NCI-H2196 (cell line): ENCODE results near the gene MYO5B.
"Not testable (repeated sequence)": the region's sequence is repeated elsewhere in the genome, so short reads cannot be mapped to it uniquely, and the experiment has no call there.

Experiments
- DNase-seq: peaks from one replicate; lab custom pipeline; 2025; ENCODE audit not compliant: unreplicated experiment; lab: John Stamatoyannopoulos, UW

The MYO5B gene

DNA sequence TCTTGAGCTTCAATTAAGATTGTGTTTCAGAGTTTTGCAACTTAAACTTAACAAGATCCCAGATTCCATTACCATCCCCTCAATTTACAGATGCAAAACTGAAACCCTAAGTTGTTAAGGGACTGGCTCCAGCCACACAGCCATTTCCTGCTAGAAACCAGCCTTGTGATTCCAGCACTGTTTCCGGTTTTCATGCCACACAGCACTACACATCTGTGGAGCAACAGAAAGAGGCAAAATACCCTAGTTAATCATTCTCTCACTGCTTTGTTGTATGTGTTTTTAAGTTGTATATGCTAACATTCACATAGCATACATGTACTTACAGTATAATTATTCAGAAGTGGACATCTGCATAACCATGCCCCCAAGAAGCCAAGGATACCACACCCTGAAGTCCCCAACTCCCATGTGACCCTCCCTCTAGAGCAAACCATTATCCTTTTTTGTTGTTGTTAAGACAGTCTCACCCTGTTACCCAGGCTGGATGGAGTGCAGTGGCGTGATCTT lies 87.4 kb downstream of the MYO5B start:
- DNase-seq: no peak

DNA sequence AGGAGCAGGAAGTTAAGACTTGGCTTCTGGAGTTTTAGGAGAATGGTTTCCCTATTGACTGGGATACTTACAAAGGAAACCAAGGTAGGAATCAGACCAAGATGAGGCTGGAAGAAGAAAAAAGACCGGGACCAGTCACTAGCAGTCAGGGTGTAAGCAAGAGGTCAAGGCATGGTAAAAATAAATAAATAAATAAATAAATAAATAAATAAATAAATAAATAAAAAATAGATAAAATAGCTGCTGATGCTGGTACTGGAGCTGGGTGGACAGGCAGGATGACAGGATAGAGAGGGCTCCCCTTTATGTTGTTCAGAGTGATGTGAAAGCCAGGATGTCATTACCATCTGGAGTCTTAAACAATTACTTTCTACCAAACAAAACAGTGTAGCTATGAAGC lies 89.9 kb downstream of the MYO5B start:
- DNase-seq: no peak

DNA sequence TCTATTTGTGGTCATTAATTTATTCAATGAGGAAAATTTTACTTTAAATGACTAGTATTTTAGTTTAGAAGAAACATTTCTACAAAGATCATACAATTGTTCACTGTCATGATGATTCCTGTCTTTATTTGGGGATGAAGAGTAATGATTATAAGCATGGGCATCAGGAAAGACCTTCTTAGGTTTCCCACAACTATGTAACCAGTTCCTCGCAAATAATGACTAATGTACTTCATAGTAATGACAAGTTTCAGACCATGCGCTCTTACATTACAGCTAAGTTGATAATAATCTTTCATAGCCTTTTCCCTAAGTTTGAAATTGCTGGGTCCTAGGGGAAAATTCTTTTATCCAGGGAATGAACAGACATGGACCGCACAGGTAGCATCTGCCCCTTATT lies 90.5 kb downstream of the MYO5B start:
- no peak for DNase-seq

DNA sequence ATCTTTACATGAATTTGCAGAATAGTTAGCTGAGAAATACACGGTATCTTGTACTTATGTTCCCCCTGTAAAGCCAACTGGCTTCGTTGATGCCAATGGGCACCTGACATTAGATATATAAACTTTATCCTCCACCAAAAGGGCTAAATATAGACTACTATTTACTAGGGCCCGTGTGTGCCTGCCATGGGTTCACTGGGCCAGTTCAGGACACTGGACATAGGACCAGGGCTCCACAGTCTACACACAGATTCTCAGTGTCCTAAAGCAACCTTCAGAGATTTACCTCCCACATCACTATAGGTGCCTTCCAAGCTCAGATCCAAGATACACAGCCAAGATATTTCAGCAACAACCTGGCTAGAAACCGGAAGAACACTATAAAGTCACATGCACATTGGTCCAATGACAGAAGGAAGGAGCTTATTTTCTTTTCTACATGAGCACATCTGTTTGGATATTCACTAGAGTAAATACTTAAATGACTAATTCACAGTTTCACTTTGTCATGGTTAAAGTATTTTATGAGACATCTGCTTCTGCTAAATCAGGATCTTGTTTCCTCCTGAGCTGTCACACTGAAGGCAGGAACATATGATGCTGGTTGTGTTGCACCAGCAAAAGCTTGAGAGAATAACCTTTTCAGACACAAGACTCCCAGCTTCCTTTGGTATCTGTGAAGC lies 95.1 kb downstream of the MYO5B start:
- DNase-seq: peak; percentile 54

DNA sequence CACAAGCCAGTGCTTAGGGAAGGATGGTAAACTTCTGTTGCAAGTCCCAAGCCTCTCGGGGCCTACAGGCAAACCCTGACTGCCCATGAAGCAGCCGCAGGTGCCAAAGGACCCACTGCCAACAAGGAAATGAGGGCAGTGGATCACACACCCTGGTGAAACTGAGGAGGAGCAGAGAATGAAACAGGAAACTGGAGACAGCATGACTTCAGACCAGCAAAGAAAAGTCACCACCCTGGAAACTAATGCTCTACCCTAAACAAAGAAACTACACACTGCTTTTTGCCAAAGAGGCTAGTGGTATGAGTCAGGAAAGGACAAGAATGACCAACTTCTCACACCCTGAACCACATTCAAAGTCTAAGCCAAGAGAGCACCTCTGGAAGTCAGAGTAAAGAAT lies 97.2 kb downstream of the MYO5B start:
- DNase-seq: peak; percentile 47

DNA sequence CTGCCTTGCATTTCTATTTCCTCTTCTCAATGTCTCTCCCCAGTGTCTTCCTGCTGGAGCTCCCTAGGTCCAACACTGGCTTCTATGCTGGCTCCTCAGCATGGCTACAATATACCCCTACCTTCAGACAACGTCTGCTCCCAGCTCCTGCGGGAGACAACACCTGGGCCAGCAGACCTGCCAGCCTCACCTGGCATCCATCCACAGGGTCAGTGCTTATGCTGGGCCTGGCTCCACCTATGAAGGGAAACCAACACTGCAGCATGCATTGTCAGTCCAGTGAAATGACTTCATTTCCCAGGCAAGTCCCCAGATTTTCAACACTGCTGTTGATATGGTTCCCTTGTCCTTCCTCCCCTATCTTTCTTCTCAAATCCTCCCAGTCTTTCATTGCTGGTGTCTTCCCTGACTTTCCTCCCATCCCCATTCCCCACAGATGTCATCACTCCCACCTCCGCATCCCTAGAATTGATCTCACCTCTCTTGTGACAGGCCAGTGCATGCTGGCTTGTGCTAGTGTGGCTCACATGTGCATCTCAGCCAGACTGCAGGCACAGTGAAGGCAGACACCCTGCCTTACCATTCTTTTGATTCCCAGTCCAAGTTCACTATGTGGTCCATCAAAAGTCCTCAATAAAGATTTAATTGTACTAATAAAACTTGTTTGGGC lies 98.0 kb downstream of the MYO5B start:
- DNase-seq: peak; percentile 69

DNA sequence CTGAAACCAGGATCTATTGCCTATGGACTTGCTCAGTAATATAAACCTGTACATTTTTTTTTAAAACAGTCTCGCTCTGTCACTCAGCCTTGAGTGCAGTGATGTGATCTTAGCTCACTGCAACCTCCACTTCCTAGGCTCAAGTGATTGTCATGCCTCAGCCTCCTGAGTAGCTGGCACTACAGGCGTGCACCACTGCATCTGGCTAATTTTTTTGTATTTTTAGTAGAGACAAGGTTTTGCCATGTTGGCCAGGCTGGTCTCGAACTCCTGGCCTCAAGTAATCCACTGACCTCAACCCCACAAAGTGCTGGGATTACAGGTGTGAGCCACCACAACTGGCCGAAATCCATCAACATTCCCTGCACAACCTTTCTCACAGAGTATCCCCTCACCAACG lies 100.2 kb downstream of the MYO5B start:
- not testable (repeated sequence) for DNase-seq

DNA sequence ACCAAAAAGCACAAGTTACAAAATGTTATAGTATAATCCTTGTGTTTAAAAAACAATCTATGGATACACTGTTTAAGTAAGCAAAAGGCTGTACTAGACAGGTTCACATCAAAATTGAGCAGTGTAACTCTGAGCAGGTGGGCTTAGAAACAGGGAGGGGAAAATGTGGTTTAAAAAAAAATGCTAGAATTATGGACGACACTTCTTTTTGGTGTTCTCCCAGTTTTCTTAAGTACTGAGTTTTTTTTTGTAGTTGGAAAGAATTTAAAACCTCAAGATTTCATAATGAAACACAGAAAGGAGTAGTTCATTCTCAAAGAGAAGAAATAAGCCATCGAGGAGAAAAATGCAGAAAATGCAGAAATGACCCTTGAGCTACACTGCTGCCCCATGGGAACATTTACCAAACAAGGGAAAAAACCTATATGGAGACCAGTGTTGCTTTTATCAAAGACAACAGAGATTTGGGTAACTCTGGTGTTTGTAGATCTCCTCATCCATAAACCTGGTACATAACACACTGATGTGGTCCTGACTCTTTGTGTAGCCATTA lies 100.7 kb downstream of the MYO5B start:
- no peak for DNase-seq

DNA sequence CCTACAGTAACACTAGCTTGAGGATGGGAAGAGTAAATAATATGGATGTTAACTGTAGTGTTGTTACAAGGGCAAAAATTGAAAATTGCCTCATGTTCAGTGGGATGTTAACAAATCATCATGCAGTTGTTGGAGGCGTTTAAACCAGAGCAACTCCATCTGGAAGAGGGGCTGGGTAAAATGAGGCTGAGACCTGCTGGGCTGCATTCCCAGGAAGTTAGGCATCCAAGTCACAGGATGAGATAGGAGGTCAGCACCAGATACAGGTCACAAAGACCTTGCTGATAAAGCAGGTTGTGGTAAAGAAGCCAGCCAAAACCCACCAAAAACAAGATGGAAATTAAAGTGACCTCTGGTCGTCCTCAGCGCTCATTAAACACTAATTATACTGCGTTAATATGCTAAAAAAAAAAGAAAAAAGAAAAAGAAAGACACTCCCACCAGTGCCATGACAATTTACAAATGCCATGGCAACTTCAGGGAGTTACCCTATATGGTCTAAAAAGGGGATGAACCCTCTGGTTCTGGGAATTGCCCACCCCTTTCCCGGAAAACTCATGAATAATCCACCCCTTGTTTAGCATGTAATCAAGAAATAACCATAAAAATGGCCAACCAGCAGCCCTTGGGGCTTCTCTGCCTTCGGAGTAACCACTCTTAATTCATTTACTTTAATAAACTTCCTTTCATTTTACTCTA lies 101.4 kb downstream of the MYO5B start:
- DNase-seq: no peak

DNA sequence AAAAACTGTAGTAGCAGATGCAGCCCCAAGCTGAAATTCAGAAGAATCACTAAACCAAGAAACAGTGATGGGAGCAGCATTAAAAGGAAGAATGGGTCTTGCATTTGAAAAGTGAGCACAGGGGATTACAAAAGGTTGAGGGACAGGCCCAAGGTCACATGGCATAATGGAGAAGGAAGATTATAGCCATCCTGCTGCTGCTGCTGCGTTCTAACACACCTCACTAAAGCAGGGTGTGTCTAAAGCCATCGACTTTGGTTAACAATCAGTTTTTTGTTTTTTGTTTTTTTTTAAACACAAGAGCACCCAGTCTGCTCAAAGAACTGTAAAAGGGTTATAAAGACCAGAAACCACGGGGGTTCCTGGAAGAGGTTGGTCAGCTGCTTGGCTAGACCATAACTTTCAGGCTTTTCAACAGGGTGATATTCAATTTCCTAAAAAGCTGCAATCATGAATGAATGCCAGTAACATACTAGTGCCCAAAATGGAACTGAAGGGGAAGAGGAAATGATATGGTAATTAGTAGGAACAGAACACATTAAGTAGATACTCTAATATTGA lies 102.6 kb downstream of the MYO5B start:
- peak; percentile 38 for DNase-seq

DNA sequence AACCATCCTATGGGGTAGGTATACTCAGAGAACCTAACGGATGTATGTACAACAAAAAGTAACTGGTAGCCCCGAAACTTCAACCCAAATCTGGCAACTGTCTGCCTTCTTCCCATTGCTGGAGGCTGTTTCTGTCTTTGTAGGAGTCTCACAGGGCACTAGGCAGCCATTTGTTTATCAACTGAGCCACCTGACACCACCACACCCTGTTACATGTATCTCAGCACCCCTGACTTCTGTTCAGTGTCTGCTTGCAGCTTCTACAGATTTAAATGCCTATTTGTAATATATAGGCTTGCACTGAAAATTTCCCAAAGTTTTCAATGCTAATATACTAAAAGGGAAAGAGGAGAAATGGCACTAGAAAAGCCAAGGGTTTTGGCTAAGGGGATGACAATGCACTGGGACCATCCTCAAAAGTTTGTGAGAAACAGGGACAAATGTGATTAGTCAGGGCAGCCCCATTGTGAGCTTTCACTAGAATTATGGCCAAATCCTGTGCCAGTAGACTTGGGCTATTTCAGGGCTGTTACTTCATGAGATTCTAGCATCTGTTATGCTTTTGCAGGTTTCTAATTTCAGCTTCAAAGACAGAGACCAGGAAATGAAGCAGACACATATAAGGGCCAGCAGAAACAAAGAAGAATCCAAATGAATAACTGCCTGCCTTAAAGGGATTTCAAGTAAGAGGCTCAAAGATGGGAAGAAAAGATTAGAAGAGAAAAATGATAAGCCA lies 103.3 kb downstream of the MYO5B start:
- DNase-seq: peak; percentile 32

DNA sequence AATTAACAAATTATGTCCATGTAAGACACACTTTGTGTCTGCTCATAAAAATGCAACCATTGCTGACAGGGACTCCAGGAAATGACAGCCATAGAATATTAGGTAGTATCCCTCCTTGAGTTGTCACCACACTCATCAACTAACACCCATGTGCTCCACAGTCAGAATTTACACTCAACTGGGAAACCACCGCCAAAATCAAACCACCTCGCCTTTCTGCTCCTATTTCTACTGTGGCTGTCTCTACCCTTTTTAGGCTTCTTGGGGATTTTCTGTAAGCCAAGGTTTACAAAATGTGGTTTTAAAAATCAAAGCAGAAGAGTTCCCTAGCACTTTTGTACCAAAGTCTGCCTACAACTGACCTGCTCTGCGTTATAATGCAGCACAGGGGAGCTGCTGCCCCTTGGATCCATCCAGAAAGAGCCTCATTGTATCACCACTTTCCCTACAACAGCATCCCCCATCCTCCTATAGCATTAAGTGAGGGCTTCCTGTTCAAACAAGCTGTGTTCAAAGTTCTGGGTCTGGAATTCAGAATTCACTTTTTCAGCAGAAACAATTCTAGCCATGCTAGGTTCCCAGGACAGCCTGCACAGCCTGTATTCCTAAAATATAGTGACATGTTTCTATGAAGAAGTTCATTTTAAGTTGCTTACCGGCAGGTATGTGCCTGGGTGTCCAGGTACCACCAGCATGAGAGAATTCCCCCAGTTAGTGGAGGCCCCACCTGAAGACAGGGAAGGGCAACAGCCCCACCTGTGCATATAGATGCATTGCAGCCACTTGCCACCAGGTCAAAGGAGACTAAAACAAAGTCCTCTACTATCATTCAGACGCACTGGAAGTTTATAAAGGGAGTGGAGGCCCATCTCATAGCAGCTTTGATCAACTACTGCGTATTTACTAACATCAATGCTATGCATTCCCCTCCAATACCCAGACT lies 104.3 kb downstream of the MYO5B start:
- DNase-seq: no peak

DNA sequence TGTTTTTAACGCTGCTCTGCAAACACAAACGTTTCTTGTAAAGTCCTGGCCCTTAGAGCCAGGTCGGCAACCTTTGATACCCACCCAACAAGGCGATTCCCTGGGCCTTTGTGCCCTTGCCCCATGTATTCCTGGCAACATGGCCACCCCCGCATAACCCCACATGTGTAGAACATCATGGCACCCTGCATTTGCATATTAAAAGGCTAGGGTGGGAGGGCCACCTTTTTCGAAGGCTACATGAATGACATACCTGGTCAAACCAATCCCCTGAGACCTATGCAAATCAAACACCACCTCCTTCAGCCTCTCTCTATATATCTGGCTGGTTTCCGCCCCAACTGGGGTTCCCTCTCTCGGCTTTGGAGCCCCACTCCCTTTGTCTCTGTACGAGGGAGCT lies 105.2 kb downstream of the MYO5B start:
- no peak for DNase-seq

DNA sequence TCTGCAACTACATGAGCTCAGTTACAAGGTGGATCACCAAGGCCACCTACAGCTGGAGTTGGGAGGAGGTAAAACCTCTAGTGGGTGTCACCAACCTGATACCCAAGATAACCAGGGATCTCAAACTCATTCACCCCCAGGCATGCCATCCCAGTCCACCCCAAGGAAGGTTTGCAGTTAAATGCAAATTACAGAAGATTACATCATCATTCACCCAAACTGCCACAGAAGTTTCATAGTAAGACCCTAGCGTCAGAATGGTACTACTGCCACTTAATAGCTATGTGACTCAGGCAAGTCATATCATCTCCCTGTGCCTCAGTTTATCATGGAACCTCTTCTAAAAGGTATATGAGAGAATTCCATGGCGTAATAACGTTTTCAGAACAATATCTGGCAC lies 111.2 kb downstream of the MYO5B start:
- no peak for DNase-seq

DNA sequence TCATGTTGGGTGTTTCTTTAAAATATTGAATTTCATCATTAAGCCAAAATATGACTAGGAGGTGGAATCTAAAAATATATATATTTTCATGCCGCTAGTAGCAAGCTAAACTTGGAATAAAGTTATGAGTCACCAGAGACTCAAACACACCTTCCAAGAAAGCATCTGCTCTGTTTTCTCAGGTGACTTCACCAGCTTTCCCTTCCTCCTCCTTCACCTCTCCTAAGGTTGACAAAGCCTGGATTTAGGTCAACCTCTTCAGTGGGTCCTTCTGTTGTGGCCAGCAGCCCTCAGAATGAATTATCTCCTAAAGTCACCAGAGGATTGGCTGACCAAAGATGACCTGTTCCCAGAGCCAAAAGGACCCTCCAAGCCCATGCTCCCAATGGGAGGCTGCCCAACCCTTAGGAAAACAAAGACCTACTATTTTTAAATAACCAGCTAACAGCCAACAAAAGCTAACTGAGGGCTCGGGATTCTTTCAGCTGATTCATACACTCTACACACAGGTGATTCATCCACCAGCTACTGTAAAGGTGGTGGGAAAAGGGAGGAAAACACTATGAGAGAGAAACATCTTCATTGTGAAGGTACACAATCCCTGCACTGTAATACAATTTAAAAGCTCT lies 113.9 kb downstream of the MYO5B start:
- DNase-seq: peak; percentile 25

DNA sequence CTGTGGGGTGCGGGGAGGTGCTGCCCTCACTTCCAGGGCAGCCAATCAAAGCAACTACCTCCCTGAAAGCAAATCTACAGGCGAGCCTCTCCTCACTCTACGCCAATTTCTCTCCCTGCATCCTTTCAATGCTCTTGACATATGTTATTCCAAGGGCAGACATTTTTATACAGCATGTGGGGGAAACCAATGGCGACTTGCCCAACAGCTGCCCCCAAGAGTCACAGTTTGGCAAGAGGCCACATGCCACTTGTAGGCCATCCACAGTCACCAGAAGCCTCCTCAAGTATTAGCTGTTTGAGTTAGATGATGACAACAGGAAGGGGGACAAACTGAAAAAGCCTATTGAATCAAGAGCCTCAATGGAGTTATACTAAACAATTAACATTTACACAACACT lies 114.6 kb downstream of the MYO5B start:
- DNase-seq: no peak

DNA sequence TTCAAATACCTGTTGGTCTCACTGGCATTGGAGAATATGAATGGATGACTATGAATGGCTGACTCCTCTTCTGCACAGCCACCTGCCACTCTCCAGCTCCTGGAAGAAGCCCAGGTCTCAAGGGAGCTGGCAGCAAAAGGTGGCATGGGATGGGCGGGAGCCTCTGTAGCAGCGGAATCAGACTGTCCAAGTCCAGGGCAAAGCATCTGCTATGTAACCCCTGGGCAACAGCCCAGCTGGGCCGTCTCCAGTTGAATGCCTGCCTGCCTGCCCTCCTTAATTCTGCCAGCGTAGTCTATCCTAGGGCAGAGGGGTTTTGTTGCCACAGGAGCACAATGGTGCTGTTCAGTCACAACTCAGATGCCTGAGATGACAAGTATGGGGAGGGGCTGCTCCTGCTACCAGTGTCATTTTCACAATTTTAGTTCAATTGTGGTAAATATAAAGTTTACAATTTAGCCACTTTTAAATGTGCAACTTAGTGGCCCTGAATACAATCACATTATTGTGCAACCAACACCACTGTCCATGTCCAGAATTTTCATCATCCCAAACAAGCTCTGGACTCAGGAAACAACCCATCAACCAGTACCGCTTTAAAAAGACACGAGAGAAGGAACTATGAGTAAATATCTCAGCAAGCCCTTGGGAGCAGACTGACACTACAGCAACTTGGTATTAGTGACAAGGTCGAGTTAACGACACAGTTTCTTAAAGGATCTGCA lies 115.2 kb downstream of the MYO5B start:
- peak; percentile 79 for DNase-seq

DNA sequence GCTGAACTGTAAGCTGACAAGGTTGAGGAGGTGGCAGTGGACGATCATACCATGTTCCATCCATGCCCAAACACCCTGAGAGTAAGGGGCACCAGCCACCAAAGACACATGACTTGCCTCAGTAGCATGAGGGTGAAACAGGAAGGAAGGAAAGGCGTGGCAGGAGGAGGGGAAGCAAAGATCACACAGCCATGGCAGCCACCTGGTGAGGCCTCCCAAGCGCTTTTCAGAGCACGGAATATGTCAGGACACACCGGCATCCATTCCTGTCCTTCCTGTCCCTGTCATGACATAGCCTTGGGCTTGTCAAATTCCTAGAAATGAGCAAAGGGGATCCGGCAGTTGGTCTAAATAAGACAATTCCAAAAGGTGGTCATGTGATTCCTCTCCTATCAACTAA lies 118.7 kb downstream of the MYO5B start:
- no peak for DNase-seq

DNA sequence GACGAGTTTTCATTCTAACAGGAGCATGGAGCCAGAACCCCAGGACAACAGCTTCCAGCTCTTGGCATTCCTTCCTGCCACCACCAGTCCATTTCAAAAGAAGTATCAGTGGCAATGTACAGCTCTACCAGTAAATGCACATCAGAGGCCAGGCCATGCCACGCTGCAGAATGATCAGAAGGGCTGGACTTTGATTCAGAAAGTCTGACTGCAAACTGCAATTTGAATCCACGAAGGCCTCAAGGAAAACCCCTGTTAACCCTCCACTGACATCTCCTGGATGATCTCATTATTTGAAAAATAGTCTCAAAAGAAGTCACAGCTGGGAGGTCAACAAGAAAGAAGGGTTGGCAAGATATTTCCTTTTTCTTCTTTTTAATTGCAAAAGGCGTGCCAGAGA lies 119.2 kb downstream of the MYO5B start:
- DNase-seq: no peak
